Stimulated activated CD4-positive, alpha-beta T cell treated with anti-CD3 and anti-CD28 coated beads, TNF-alpha, amount 100 ng/mL, for 1 hour (primary cell): ENCODE data around the gene DAPP1.
"Not testable (repeated sequence)": the region's sequence is repeated elsewhere in the genome, so short reads cannot be mapped to it uniquely, and the experiment has no call there.

Experiments
- DNase-seq, 3 donors: peaks; one replicate each; pipeline ENCODE4 v3.0.0-alpha.2; 2020; ENCODE audit warnings: low read depth in 3 of 3, low spot score in 1 of 3

DAPP1 gene

GRCh38 chr4:99824070-99824599 is 7.5 kb downstream of the DAPP1 start:
- DNase-seq = no peak

GRCh38 chr4:99825272-99825671 is 8.6 kb downstream of the DAPP1 start:
- DNase-seq = no peak

- no peak for DNase-seq
Measured at GRCh38 chr4:99826016-99826415, 9.4 kb downstream of the DAPP1 start.

GRCh38 chr4:99827454-99827853 is 10.8 kb downstream of the DAPP1 start:
- DNase-seq = no peak

- no peak for DNase-seq
Measured at GRCh38 chr4:99827857-99828256, 11.2 kb downstream of the DAPP1 start.

- DNase-seq = no peak
Measured at GRCh38 chr4:99828477-99828876, 11.8 kb downstream of the DAPP1 start.

- DNase-seq = not testable (repeated sequence)
Measured at GRCh38 chr4:99830051-99830450, 13.4 kb downstream of the DAPP1 start.

GRCh38 chr4:99832321-99832720 is 15.7 kb downstream of the DAPP1 start:
- DNase-seq = no peak

GRCh38 chr4:99832758-99833157 is 16.1 kb downstream of the DAPP1 start:
- no peak for DNase-seq

- no peak for DNase-seq
Measured at GRCh38 chr4:99833756-99834155, 17.1 kb downstream of the DAPP1 start.

- DNase-seq = no peak
Measured at GRCh38 chr4:99834569-99834968, 17.9 kb downstream of the DAPP1 start.

GRCh38 chr4:99835942-99836341 is 19.3 kb downstream of the DAPP1 start:
- no peak for DNase-seq

- no peak for DNase-seq
Measured at GRCh38 chr4:99838927-99839326, 22.3 kb downstream of the DAPP1 start.

- no peak for DNase-seq
Measured at GRCh38 chr4:99841129-99841528, 24.5 kb downstream of the DAPP1 start.

GRCh38 chr4:99843413-99843812 is 26.8 kb downstream of the DAPP1 start:
- no peak for DNase-seq

- no peak for DNase-seq
Measured at GRCh38 chr4:99844048-99844447, 27.4 kb downstream of the DAPP1 start.

GRCh38 chr4:99845179-99845578 is 28.6 kb downstream of the DAPP1 start:
- no peak for DNase-seq

GRCh38 chr4:99845708-99846469 is 29.3 kb downstream of the DAPP1 start:
- DNase-seq = no peak

- no peak for DNase-seq
Measured at GRCh38 chr4:99846891-99847290, 30.3 kb downstream of the DAPP1 start.

- DNase-seq = no peak
Measured at GRCh38 chr4:99847362-99847976, 30.8 kb downstream of the DAPP1 start.

GRCh38 chr4:99848591-99849001 is 32.0 kb downstream of the DAPP1 start:
- DNase-seq = no peak

- DNase-seq = no peak
Measured at GRCh38 chr4:99852199-99852749, 35.6 kb downstream of the DAPP1 start.
